NCI-H69 (cell line): ENCODE data around the gene RIN1.

Experiments
- DNase-seq: peaks from one replicate; lab custom pipeline; 2025; lab: John Stamatoyannopoulos, UW

Gene RIN1

DNA sequence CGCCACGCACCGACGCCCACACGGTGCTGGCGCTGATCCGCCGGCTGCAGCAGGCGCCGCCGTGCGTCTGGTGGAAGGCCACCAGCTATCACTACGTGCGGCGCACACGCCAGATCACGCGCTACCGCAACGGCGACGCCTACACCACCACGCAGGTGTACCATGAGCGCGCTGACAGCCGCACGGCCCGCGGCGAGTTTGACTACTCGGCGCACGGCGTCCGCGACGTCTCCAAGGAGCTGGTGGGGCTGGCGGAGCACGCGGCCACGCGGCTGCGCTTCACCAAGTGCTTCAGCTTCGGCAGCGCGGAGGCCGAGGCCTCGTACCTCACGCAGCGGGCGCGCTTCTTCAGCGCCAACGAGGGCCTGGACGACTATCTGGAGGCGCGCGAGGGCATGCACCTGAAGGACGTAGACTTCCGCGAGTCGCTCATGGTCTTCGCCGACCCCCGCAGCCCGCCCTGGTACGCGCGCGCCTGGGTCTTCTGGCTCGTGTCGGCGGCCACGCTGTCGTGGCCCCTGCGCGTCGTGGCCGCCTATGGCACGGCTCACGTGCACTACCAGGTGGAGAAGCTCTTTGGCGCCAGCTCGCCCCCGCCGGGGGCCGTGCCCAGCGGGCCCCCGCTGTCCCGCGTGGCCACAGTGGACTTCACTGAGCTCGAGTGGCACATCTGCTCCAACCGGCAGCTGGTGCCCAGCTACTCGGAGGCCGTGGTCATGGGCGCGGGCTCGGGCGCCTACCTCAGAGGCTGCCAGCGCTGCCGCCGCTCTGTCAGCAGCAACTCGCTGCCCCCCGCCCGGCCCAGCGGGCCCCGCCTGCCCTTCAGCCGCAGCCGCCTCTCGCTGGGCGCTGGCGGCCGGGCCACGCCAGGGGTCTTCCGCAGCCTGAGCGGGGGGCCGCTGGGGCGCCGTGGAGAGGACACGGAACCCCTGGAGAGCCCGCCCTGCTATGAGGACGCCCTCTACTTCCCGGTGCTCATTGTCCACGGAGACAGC lies 41.3 kb downstream of the RIN1 start:
- DNase-seq: no peak

DNA sequence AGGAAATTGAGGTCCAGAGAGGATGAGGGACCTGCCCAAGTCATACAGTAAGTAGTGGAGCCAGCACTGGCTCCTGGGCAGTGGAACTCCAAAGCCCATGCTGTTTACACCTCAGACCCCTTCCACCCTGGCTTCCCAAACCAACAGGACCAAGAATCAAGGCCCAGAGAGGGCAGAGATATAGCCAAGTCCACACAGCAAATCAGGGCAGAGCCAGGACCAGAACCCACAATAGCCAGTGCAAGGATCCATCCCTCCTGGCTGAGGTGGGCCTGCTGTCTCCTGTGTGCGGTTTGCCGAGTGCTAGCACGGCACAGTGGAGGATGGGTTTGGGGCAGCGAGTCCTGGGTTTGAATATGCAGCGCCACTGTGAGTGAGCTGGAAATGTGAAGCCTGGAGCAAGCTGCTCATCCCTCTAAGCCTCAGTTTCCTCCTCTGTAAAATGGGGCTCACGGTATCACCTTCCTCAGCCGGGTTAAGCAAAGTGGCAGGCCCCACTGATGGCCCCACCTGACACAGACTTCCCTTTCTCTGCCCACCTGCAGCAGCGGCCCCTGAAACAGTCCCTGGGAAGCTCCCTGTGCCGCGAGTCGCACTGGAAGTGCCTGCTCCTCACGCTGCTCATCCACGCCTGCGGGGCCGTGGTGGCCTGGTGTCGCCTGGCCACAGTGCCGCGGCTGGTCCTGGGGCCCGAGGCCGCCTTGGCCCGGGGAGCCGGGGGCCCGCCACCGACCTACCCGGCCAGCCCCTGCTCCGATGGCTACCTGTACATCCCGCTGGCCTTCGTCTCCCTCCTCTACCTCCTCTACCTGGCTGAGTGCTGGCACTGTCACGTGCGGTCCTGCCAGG lies 42.2 kb downstream of the RIN1 start:
- DNase-seq: no peak

DNA sequence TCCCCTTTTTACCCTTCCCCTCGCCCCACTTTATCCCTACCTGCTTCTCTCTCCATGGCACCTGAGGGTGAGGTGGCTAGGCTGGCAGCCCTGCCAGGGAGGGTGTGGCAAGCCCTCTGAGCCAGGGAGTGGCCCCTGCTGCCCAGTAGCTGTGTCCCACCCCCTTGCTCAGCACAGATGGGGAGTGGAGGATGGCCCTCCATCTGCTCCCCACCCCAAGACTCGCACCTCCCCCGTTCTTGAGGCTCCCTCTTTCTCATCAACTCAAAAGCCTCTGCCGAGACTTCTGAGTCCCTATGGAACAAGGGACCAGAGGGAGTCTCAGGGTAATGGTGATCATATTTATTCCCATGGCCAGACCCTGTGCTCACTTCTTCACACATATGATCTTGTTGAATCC lies 42.9 kb downstream of the RIN1 start:
- DNase-seq: no peak

DNA sequence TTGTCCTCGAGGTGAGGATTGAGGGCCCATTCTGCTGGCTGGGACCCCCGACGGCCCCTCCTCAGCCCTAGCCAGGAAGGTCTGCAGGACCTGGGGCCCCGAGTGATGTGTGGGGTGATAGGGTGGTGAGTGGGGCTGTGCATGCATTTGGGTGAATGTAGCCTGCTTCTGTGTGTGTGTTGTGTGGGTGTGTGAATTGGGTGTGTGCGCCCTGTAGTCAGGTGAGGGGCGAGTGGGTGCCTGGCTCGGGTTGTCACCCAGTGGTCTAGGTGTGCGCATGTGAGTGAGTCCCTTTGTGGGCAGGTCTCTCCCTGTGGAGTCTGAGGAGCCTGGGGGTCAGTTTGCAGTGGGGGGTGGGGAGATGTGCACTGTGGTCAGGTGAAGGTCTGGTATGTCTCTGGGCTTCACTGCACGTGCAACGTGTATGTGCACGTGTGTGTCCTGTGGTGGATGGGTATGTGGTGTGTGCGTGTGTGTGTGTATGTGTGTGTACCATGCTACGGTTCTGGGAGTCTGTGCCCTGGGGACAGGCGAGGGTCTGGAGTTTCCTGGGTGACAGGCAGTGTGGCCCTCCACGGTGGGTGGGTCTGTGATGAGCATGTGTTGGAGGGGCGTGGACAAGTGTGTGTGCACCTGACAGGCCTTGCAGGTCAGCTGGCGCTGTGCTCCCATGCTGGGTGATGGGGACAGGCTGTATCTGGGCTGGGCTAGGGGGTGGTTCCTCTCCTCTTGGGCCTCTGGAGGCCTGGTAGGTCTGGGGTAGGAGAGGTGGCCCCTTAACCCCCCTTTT lies 43.5 kb downstream of the RIN1 start:
- DNase-seq: peak; percentile 52

DNA sequence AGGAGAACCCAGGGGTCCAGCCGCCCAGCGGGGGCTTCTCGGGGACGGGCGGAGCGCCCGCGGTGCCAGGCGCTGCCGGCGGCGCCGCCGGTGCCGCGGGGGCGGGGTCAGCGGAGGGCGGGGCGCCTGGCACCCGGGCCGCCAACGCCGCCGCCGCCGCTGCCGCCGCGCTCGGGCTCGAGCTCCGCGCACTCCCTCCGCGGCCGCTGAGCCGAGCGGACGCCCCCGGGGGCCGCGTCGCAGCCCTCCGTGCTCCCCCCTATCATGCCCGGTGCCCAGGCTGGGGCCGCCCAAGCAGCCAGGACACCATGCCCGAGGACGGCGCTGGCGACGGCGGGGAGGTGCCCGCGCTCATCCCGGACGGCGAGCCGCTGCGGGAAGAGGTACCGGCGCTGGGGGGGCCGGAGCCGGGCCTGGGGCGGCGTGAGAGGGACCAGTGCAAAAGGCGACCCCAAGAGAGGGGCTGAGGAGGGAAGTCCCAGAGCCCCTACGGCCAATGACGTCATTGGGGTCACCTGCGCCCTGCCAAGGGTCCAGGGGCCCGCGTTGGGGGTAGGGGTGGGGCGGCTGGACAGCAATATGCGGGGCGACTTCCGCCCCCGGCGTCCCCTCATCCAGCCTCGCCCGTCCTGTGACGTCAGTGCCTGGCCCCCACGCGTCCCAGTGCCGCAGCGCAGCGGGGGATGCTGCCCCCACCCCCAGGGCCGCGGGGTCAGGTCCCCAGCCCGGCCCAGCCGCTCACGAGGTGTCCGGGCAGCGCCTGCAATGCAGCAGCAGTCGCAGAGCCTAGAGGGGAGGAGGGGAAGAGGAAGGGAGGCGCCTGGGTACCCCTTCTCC lies 44.3 kb downstream of the RIN1 start, which contains the start of gene TMEM151A:
Gene TMEM151A (plus strand): TSS at position 189 of the 837 bp plus-strand sequence. CDS start 120 bp downstream, at position 309.
- peak; percentile 75 for DNase-seq

DNA sequence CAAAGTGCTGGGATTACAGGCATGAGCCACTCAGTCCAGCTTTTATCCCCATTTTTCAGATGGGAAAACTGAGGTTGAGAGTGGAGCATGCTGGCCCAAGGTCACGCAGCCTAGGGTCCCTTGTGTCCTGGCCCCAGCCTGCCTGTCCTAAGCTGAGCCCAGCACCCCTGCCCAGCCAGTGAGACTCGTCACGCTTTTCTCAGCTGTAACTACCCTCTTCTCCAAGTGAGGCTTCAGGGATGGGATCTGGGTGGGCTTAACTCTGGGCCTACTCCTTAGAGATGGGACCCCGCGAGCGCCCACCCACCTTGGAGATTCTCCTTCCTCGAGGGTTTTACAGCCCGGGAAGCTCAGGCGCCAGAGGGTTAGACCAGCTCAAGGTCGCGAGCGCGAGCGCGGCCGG lies 44.9 kb downstream of the RIN1 start:
- no peak for DNase-seq

DNA sequence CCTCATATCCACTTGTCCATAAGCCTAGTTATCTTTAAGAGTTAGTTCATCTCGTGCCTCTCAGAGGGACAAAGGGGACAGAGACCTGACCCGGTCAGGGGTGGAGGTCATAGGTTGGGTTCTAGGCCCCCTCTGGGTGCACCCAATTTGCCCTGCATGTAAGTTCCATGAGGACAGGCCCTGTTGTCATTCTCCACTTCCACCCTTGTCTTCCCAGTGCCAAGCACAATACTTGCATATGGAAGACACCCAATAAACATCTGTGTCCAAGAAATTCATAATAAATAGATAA lies 46.0 kb downstream of the RIN1 start:
- no peak for DNase-seq

DNA sequence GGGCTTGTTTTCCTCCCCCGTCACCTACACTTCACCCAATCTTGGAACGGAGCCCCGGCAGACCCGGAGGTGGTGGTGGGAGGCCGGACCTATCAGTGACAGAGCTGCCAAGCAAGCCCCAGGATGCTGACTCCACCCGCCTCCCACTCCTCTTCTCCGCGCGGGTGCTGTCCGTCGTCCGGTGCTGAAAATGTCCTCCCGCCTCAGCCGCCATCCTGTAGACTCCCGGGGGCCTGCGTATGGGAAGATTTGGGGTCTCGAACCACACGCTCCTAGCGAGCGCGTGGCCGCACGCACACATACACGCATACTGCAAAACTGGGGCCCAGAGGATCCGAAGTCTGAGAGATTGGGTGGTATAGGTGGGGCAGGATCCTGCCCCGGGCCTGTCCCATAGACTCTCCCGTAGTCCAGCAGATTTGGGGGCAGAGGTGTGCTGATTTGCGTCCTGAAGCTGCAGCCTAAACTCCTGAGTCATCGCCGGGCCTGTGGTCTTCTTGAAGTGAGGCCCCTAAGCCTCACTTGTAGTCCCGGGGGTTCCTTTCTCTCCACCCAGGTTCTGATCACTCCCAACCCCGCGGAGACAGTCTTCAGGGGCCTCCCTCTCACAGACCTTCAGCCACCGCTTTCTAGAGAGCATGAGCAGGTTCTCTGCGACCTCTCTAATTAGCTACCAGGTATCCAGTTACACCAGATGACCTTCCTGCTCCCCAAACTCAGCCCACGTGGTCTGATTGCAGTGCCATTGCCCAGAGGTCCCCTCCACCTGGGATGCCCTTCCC lies 46.5 kb downstream of the RIN1 start:
- DNase-seq: peak; percentile 91

DNA sequence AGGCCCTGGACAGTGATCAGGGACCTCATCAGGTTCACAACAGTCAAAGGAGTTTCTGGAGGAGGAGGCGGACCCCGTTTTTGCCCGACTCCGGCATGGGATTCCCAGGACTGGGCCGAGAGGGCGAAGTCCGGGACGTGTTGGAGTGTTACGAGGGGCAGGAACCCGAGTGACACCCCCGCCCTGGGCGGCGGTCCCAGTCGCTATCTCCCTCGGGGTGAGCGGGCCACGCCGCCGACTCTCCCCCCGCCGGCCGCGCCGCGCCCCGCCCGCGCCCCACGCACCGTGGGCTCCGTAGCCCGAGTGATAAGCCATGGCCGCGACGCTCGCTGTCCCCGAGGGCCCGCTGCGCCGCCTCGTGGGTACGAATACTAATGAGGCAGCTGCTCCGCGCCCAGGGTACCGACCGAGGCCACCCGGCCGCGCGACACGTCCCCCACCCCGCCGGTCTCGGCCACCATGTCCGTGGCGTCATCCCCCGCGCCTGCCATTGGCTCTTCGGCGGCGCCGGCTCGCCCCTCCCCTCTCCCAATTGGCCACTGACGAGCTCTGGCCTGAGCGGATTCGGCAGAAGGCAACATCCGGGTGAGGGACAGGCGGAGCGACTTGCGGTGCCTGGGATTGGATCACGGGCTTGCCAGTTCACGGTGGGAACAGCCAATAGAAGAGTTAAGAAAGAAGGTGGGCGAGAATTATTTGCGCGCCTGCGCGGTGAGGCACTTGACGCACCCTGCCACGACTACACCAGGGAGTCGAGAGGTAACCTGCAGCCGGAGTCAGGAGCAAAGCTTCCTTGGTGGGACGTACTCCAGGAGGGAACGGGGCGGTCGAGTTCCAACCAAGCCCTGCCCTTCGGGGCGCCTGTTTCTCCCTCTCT lies 47.3 kb downstream of the RIN1 start, which contains the start of gene YIF1A:
Gene YIF1A (minus strand): TSS at position 473 of the 877 bp plus-strand sequence. CDS start 158 bp downstream, at position 315.
- DNase-seq: peak; percentile 100

DNA sequence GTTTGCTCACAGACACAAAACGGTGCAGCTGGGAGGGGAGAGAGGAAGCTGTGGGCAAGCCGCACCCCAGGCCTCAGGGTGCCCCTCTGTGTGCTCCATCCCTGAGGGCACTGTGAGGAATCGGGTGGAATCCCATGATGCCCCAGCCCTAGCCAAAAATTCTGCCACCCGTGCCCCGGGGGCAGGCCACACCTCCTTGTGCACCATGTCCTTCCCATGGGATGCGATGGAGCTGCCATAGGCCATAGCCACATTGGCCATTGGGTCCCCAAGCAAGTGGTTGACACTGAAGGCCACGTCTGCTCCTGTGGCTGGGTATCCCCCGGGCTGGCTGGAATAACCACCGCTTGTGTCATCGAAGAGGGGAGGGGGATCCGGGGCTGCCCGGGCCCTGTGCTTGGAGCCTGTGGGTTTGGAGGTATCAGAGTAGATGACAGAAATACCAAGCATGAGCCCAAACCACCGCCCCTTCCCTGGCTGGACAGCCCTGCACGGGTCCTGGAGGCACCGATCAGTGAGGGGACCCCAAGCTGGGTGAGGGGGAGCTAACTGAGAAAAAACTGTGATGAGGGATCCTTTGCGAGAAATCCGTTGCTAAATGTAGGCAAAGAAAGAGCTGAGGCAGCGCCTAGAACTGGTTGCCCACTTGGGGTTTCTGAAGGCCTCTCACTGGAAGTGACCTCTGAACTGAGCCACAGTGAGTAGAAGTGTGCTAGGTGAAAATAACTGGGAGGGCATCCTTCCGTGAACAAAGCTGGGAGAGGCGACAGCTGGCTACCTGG lies 48.2 kb downstream of the RIN1 start:
- peak; percentile 34 for DNase-seq

DNA sequence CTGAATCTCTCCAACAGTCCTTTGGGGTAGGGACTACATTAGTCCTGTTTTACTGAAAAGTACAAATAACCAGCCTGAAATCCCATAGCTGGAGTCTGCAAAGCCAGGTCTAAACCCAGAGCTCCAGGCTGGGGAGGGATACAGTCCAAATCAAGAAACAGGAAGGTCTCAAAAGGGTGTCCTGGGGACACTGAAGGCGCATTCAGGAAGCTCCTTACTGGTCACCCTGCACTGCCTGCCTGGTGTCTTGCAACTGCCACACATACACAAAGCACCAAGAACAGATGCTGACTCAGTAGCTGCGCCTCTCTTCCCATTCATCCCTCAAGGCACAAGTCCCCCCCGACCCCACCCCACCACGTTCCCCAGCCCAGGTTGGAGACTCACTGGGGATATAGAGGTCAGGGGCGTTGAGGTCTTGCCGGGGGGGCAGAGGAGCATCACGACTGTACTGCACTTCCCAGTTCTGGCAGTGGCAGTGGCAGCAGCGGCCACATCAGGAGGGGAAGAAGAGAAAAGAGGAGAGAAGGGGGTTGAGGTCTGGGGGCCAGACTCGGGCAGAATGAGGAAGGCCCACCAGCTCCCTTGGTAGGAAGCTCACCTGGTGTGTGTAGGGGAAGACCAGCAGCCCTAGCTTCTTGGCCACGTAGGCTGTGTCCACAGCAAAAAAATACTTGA lies 48.9 kb downstream of the RIN1 start:
- DNase-seq: no peak

DNA sequence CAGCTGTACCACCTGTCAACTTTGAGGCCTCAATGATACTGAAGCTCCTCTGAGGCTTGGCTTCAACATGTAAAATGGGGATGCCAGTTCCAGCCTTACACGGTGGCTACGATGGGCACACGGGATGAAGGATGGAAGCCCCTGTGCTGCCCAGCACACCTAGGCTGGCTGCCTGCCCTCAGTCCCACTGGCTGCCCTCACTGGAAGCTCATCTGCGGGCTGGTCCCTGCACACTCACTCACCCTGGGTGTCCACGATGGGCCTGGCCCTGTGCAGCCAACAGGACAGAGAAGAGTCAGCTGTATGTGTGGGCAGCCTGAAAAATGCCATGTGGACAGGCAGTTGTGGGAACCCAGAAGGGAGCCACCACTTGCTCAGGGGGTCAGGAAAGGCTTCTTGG lies 49.5 kb downstream of the RIN1 start:
- DNase-seq: no peak

DNA sequence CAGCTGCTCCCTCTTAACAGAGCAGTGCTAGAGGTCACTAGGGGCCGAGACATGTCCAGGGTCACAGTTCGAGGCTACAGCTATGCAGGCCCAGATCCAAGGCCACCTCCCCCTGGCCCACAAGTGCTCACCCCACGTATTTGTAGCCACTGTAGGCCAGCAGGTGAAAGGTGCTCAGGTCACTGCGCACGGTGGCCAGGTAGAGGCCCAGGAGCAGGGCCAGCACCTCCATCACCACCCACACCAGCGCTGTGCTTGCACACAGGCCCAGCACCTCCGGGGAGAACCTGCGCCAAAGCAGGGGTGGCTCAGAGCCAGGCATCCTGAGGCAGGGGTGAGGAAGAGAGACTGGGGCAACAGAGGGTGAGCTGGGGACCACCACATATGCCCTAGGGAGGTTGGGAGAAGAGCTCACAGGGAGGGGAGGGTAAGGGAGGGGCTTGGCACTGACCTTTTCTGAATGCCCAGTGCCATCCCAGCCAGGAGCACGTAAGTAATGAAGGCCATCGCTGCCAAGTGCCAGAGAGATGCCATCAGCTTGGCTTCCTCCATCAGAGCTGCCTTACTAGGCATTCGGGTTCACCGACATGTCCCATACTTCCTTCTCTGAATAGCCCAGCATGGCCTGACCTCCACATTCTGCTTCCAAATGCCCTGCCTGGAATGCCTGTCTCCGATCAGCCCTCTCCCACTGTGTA lies 50.8 kb downstream of the RIN1 start:
- no peak for DNase-seq

DNA sequence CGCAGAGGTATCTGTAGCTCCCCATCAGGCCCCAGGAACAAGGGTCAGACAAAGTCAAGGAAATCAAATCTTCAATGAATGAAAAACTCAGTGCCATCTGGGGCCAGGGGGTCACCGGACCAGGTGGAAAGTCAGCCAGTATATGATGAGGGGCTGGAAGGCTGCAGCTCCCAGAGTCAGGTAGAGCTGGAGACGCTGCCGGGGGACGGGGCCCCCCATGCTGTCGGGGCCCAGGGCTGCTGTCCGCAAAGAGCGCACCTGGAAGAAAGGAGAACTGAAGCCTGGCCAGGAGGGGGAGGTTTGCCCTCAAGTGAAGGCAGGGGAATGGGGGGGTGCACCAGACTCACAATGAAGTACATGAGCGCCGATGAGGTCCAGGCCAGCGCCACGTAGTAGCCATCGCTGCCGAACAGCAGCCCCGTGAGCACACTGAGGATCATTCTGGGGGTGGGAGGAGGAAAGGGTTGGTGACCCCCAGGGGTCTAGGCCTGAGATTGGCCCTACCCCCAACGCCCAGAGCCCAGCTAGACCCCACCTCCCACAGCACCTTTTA lies 51.6 kb downstream of the RIN1 start:
- no peak for DNase-seq

DNA sequence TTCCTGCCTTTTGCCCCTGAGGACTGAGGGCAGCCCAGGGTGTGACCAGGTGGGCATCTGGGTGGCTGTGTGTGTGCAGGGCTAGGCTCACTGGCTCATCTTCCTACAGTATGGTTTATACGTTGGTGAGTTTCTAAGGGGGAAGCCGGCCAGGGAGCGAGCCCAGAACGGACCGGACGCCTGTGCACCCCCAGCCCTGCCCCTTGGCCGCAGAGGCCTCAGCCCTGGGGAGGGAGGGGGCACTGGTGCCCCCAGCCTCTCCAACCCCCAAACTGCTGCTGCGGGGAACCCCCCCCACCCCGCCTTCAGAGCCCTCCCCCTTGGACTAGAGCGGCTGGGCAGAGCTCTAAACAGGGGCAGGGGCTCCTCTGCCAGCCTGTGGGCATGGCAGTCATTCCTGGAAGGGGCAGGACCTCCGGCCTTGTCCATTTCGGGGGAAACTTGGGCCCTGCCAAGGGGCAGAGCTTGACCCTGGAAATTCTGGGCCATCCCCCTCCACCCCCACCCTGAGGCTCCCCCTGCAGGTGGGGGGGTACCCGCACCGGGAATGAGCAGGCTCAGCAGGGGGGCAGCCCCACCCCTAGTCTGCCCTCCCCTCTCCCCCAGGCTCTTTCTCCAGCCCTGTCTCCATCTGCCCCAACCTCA lies 52.7 kb downstream of the RIN1 start:
- DNase-seq: peak; percentile 25
